Activated gamma-delta T cell treated with Interleukin-2 at 50 U/mL for 16 hours (primary cell): Measurements from ENCODE around the gene PLXNA2.
A peak's percentile ranks its signal among the peaks of the same experiment; 100 is the strongest.

Source experiments
- DNase-seq: peaks from one replicate; pipeline ENCODE4 v3.0.0-alpha.2; 2020

The PLXNA2 gene

GRCh38 chr1:208007319-208007937 is 236.8 kb downstream of the PLXNA2 start:
- no peak for DNase-seq

- no peak for DNase-seq
Observed at GRCh38 chr1:208006258-208006920, 237.8 kb downstream of the PLXNA2 start.

- DNase-seq: no peak
Observed at GRCh38 chr1:208004851-208005250, 239.3 kb downstream of the PLXNA2 start.

GRCh38 chr1:208003241-208003640 is 240.9 kb downstream of the PLXNA2 start:
- no peak for DNase-seq

- DNase-seq: no peak
Observed at GRCh38 chr1:208002672-208003071, 241.5 kb downstream of the PLXNA2 start.

- no peak for DNase-seq
Observed at GRCh38 chr1:208002078-208002477, 242.1 kb downstream of the PLXNA2 start.

GRCh38 chr1:208000504-208000903 is 243.7 kb downstream of the PLXNA2 start:
- DNase-seq: no peak

- no peak for DNase-seq
Observed at GRCh38 chr1:207999972-208000371, 244.2 kb downstream of the PLXNA2 start.

GRCh38 chr1:207999274-207999915 is 244.8 kb downstream of the PLXNA2 start:
- DNase-seq: no peak

GRCh38 chr1:207998691-207999090 is 245.5 kb downstream of the PLXNA2 start:
- DNase-seq: no peak

- peak; percentile 33 for DNase-seq
Observed at GRCh38 chr1:207997486-207998268, 246.5 kb downstream of the PLXNA2 start.

- DNase-seq: no peak
Observed at GRCh38 chr1:207996636-207997035, 247.5 kb downstream of the PLXNA2 start.

GRCh38 chr1:207995576-207995975 is 248.6 kb downstream of the PLXNA2 start:
- DNase-seq: no peak

GRCh38 chr1:207993477-207994445 is 250.4 kb downstream of the PLXNA2 start:
- DNase-seq: no peak

- no peak for DNase-seq
Observed at GRCh38 chr1:207992677-207993236, 251.4 kb downstream of the PLXNA2 start.

GRCh38 chr1:207991583-207992026 is 252.6 kb downstream of the PLXNA2 start:
- no peak for DNase-seq

- no peak for DNase-seq
Observed at GRCh38 chr1:207990876-207991582, 253.2 kb downstream of the PLXNA2 start.

GRCh38 chr1:207990455-207990854 is 253.7 kb downstream of the PLXNA2 start:
- no peak for DNase-seq

- DNase-seq: no peak
Observed at GRCh38 chr1:207988326-207989165, 255.6 kb downstream of the PLXNA2 start.

- DNase-seq: no peak
Observed at GRCh38 chr1:207987164-207987563, 257.0 kb downstream of the PLXNA2 start.
